Measurements from ENCODE around the gene GALC.
A peak's percentile ranks its signal among the peaks of the same experiment; 100 is the strongest.

GALC gene

DNA sequence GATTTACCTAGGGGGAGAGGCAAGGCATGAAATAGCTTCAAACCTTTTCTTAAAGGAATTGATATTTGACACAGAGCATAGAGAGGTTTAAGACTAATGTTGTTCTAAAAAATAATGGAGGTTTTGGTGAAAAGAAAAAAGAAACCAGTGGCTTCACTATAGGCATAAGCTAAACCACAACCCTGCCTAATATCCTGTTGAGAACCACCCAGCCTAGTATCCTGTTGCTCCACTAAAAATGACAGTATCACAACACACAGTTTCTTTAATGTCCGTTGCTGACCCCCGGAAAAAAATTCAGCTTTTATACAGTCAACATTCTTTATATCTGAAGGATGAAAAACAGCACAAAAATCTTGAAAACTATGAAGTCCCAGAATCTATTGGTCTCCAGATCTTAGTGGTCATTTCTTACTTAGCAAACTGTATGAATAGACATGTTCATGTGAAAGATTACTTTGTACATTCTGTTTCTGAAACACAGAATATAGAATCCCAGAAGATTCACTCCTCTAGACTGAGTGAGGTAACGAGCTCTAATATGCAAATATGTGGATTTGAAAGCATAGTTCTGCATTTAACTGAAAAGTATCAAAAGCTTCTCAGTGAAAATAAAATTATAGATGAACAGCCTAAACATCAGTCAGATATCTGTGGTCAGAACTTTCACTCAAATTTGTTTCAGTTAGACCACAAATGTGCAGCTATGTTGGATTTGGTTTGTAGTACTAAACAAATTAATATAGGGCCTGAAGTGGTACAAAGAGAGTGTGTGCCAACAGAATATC is 40.5 kb downstream of the GALC start:
- H3K36me3 Mint-ChIP-seq (ENCODE audit: low read depth), result peaks cover 24% of the 10 kb centered on the region
- peaks cover 34% of the 10 kb centered on the region for H3K4me1 Mint-ChIP-seq (ENCODE audit: low read depth)
- no peaks in the 10 kb centered on the region for H3K9me3 Mint-ChIP-seq
- no peak for DNase-seq
- H3K27ac Mint-ChIP-seq, result peak overlapping the region; percentile 85
- no peaks in the 10 kb centered on the region for H3K27me3 Mint-ChIP-seq
- peak overlapping the region; percentile 24 for H3K4me3 Mint-ChIP-seq

DNA sequence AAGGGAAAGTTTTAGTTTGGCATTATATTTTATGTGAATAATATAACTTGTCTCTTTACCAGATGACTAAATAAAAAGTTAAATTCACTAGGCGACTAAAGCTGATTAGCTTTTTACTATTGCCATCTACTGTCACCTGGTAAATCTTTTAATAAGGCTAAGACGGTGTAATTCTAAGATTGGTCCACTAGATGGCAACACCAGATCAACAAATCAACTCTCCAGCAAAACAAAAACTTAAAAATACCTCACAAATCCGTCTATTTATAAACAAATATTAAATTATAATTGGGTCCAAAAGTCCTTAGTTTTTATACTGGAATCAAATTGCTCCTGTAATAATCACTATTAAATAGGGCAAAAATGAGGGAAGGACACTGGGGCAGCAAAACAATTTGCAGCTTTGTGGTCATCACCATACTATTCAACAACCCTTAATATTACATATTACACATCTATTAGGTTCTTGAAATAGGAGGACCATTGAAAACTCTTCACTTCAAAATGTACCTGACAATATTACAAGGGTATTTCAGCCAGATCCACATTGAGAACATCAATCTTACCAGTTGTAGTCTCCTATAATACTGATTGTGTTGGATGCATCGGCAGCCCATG is 47.9 kb downstream of the GALC start:
- no peaks in the 10 kb centered on the region for H3K9me3 Mint-ChIP-seq
- no peak for DNase-seq
- H3K4me3 Mint-ChIP-seq, result no peak overlapping the region
- H3K36me3 Mint-ChIP-seq (ENCODE audit: low read depth), result peaks cover 69% of the 10 kb centered on the region
- H3K27ac Mint-ChIP-seq, result no peak overlapping the region
- H3K4me1 Mint-ChIP-seq (ENCODE audit: low read depth), result no peaks in the 10 kb centered on the region
- H3K27me3 Mint-ChIP-seq, result no peaks in the 10 kb centered on the region

DNA sequence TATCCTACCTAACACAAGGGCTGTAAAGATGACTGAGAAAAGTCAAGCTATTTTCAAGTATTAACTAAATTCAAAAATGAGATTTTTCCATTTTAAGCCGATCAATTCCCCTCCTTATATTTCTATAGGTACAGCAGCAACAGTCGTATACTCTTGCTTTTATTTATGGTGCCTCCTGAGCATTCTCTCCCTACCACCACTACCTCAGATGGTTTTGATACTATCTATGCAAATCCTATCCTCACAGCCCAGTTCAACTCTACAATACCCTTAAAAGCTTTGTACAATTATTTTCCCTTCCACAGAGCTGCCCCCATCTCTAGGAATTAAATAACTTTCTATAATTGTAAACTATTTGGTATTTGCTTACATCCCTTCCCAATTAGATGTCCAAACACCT is 52.1 kb downstream of the GALC start:
- no peak for DNase-seq
- Mint-ChIP-seq H3K4me3 (no peak overlapping the region), H3K9me3 (no peaks in the 10 kb centered on the region), H3K36me3 (ENCODE audit: low read depth) (peaks cover 63% of the 10 kb centered on the region), H3K27ac (no peak overlapping the region), H3K4me1 (ENCODE audit: low read depth) (no peaks in the 10 kb centered on the region), H3K27me3 (no peaks in the 10 kb centered on the region)

DNA sequence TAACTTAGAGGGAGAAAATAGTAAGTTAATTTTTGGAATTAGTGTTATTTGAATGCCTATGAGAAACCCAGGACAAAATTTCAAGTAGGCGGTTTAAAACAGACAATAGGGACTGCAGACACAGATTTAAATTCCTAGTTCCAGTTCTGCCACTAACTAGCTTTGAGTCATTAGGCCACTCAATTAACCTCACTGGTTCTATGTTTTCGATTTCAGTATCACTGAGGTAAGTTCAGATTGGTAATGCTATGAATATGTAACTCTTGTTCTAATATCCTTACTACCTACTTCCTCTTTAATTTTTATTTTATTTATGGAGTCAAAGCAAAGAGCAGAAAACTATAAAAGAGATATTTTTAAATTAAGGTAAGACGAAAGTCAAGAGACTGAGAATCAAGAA is 52.6 kb downstream of the GALC start:
- no peak for DNase-seq
- H3K4me1 Mint-ChIP-seq (ENCODE audit: low read depth), result no peaks in the 10 kb centered on the region
- no peaks in the 10 kb centered on the region for H3K27me3 Mint-ChIP-seq
- H3K36me3 Mint-ChIP-seq (ENCODE audit: low read depth), result peaks cover 59% of the 10 kb centered on the region
- no peaks in the 10 kb centered on the region for H3K9me3 Mint-ChIP-seq
- H3K4me3 Mint-ChIP-seq, result no peak overlapping the region
- no peak overlapping the region for H3K27ac Mint-ChIP-seq

DNA sequence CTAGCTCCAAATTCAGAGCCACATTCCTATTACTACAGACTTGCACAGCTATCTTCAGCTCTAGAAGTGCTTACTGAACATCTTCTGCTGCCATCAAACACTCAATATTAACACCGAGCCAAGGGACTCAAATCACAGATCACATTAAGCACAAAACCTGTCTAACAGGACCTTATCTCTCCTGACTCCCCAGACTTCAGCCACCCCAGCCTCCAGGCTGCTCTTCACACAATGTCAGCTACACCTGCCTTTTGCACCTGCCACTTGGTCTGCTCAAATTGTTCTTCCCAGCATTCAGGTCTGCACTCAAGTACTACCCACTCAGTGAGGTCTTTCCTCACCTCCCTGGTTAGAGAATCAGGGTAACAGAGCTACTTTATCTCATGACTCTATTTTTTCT is 57.1 kb downstream of the GALC start:
- peaks cover 6% of the 10 kb centered on the region for H3K9me3 Mint-ChIP-seq
- no peak for DNase-seq
- H3K4me3 Mint-ChIP-seq, result no peak overlapping the region
- no peak overlapping the region for H3K27ac Mint-ChIP-seq
- no peaks in the 10 kb centered on the region for H3K27me3 Mint-ChIP-seq
- H3K4me1 Mint-ChIP-seq (ENCODE audit: low read depth), result no peaks in the 10 kb centered on the region
- H3K36me3 Mint-ChIP-seq (ENCODE audit: low read depth), result peaks cover 61% of the 10 kb centered on the region

DNA sequence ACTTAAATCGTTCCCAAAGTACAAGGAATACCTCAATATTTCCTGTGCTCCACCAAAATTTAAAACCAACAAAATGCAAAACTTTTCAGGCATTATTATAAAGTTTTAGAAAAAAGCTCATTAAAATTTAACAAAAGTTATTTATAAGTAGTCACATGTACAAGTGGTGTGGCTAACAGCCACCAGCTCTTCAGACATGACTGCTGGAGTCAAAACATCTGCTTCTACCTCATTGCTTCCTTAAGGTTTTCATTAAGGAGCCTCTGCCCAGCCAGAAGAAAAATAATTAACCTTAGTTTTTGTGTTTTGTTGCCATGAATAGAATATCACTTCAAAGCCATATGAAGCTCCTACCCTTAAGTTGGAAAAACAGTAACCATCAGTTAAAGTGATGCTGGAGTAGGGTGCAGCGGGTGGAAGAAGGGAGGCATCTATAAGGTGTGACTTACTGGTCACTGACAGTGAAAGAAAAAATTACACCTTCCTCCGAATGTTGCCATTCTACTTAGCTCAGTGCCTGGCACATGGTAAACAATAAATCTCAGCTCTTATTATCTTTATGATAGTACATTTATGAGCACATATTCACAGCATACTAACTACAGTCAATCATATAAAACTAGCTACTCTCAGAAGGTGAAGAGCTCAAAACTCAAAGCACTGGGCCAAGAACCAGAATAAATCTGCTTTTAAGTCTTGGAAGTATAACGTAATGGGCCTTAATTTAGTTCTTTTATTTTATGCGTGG is 57.7 kb downstream of the GALC start:
- Mint-ChIP-seq H3K4me1 (ENCODE audit: low read depth) (no peaks in the 10 kb centered on the region), H3K27me3 (no peaks in the 10 kb centered on the region), H3K27ac (no peak overlapping the region), H3K4me3 (no peak overlapping the region), H3K36me3 (ENCODE audit: low read depth) (peaks cover 63% of the 10 kb centered on the region), H3K9me3 (peaks cover 6% of the 10 kb centered on the region)
- DNase-seq, result no peak

DNA sequence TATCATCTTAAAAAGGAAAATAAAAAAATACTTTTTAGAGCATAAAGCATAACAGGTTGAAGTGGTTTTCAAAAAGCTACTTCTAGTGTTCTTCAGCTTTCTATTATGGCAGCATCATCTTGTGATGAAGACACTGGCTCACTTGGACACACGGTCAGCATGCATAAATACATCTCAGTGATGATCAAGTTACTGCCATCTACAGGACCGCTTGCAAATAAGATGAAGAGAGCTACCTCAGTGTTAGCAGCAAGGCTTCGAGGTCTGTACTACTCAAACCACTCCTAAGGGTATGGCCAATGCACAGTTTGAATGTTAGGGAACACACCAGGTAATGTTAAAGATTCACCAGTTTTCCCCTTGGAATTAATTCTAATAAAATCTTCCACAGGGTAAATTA is 58.8 kb downstream of the GALC start:
- Mint-ChIP-seq H3K36me3 (ENCODE audit: low read depth) (peaks cover 65% of the 10 kb centered on the region), H3K4me3 (no peak overlapping the region), H3K27me3 (no peaks in the 10 kb centered on the region), H3K27ac (no peak overlapping the region), H3K4me1 (ENCODE audit: low read depth) (no peaks in the 10 kb centered on the region), H3K9me3 (peaks cover 6% of the 10 kb centered on the region)
- no peak for DNase-seq

DNA sequence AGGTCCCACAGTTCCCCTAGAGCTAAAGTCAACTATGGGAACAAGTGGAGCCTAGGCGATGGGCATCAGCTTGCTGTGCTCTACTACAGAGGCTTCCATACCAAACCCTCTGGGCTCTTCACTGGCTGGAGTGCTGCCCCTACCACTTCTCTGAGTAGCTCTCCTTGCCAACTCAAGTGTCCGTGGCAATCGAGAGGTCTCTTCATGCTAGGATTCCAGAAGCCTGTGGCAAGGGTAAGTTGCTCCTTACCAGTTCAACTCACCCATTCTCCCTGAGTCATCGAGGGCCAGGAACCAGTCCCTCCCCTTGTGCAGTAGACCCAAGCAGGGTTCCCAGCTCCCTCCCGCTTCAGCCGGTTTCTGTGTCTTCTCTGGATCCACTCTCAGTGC is 76.1 kb downstream of the GALC start:
- Mint-ChIP-seq H3K4me3 (no peak overlapping the region), H3K36me3 (ENCODE audit: low read depth) (no peaks in the 10 kb centered on the region), H3K9me3 (peaks cover 28% of the 10 kb centered on the region), H3K4me1 (ENCODE audit: low read depth) (no peaks in the 10 kb centered on the region), H3K27me3 (peaks cover 18% of the 10 kb centered on the region), H3K27ac (no peak overlapping the region)
- no peak for DNase-seq

DNA sequence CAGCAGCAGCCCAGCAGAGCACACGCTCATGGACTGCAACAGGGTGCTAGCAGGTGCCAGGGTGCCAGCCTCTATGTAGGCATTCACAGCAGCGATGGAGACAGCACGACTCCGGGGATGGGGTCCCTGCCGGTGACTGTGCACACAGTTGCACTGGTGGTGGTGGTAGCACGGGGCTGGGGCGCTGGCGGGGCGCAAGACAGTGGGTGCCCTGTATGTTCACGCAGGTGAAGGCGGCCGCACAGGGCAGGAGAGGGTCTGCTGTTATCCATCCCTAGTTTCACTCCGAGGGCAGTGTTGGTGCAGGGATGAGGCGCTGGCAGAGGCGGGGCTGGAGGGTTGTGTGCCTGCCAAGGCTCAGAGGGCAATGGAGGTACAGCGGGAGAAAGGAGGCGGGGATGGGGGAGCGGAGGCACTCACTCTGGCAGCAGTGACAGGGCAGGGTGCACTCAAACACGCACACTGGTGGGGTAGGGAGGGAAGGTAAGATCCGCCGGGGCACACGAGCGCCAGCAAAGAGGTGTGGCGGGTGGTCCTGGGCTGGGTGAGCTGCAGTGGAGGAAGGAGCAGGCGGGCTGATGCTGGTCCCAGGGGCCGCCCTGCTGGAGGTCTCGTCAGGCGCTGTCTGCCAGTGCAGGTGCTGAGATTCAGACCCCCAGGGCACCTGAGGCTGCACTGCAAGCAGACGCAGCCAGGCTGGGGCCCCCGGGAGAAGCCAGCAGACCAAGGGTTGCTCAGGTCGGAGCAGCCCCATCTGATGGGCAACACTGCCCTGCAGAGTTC is 76.7 kb downstream of the GALC start:
- Mint-ChIP-seq H3K27me3 (peaks cover 18% of the 10 kb centered on the region), H3K27ac (no peak overlapping the region), H3K9me3 (peaks cover 34% of the 10 kb centered on the region), H3K4me1 (ENCODE audit: low read depth) (no peaks in the 10 kb centered on the region), H3K4me3 (no peak overlapping the region), H3K36me3 (ENCODE audit: low read depth) (no peaks in the 10 kb centered on the region)
- no peak for DNase-seq

DNA sequence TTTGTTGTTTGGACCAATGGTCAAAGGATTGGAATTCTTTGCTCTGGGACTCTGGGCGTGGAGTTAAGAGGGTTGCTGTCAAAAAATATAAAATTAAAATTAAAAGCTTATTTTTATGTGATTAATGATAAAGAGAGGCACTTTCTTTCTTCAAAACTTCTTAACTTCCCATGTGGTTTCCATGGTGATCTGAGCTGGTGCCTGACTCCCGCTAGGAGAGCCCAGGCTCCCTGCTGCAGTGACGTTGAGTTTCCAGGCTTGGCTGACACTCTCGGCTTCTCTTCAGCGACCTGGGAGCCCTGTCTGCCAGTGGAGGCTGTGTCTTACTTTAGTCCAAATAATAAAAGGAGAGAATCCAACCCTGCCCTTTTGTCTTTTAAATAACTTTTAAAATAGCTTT is 84.4 kb downstream of the GALC start:
- Mint-ChIP-seq H3K36me3 (ENCODE audit: low read depth) (no peaks in the 10 kb centered on the region), H3K4me1 (ENCODE audit: low read depth) (no peaks in the 10 kb centered on the region), H3K9me3 (peaks cover 28% of the 10 kb centered on the region), H3K27ac (no peak overlapping the region), H3K4me3 (no peak overlapping the region), H3K27me3 (peaks cover 18% of the 10 kb centered on the region)
- DNase-seq, result no peak

DNA sequence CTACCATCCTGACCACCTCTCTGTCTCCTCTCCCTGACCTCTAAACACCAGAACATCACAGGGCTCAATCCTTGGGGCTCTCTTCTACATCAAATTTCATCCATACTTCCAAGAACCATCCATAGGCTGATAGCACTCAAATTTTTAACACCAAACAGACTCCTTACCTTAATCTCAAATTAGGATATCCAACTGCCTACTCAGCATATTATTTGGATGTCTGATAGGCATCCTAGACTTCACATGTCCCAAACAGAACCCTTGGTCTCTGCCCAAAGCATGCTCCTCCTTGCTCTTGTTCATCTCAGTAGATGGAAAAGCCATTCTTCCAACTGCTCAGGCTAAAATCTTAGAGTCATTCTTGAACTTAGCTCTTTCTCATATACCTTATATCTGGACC is 91.3 kb downstream of the GALC start:
- H3K27me3 Mint-ChIP-seq, result peaks cover 23% of the 10 kb centered on the region
- no peak for DNase-seq
- no peak overlapping the region for H3K4me3 Mint-ChIP-seq
- no peaks in the 10 kb centered on the region for H3K4me1 Mint-ChIP-seq (ENCODE audit: low read depth)
- no peaks in the 10 kb centered on the region for H3K9me3 Mint-ChIP-seq
- H3K27ac Mint-ChIP-seq, result no peak overlapping the region
- no peaks in the 10 kb centered on the region for H3K36me3 Mint-ChIP-seq (ENCODE audit: low read depth)

DNA sequence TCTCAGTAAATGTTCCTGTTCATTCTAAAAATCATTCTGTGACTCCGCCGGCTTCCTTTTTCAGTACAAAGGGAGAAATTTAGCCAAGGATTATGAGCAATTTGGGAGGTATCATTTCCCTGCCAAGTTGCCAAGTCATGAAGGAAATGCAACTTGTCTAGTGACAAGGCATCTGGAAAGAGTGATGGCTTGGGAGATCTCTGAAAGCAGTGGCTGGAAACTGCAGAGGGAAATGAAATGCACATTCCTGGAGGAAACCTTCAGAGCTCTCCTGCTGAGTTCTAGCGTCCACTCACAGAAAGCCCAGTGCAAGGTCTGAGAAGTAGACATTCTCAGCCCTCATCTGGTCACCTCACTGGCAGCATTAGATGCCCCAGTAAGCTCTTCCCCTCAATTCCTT is 91.7 kb downstream of the GALC start:
- Mint-ChIP-seq H3K36me3 (ENCODE audit: low read depth) (no peaks in the 10 kb centered on the region), H3K9me3 (no peaks in the 10 kb centered on the region), H3K4me1 (ENCODE audit: low read depth) (no peaks in the 10 kb centered on the region), H3K27ac (no peak overlapping the region), H3K4me3 (no peak overlapping the region), H3K27me3 (peaks cover 26% of the 10 kb centered on the region)
- DNase-seq, result no peak

DNA sequence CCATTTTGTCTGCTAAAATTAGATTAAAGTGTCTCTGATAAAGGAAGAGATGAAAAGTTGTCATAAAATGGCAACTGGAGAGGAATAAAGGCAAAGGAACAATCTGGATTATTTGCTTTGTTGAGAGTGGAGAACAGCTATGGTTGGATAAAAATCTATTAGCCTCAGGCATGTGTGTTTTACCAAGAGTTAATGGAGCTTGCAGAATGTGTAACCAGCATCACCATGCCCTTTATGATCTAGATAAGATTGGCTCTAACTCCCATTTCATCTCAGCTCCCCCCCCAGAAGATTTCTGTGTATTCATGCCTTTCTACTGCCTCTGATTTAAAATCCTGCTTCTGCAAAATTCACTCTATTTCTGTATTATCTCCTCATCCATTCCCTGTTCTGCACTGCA is 93.8 kb downstream of the GALC start:
- no peaks in the 10 kb centered on the region for H3K36me3 Mint-ChIP-seq (ENCODE audit: low read depth)

DNA sequence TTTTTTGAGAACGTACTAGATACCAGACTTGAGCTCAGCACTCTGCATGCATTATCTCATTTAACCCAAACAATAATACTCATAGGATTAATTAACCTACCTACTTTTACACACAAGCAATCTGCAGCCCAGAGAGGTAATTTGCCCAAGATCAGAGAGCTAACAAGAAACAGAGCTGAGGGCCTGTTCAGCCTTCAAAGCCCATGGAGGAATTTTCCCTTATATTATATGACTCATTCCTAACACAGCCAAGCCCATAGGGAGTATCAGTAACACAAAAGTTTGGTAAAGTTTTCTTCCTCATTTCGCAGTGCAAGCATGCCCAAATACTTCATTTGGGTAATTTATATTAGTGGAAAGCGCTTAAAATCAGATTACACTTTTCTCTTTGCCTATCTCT is 94.7 kb downstream of the GALC start:
- no peaks in the 10 kb centered on the region for H3K4me1 Mint-ChIP-seq (ENCODE audit: low read depth)
- no peak overlapping the region for H3K27ac Mint-ChIP-seq
- no peaks in the 10 kb centered on the region for H3K9me3 Mint-ChIP-seq
- H3K4me3 Mint-ChIP-seq, result no peak overlapping the region
- H3K27me3 Mint-ChIP-seq, result peaks cover 13% of the 10 kb centered on the region
- no peak for DNase-seq
- H3K36me3 Mint-ChIP-seq (ENCODE audit: low read depth), result no peaks in the 10 kb centered on the region

More for the DNA sequence above, 93.8 kb downstream of the GALC start:
- H3K4me3 Mint-ChIP-seq, result no peak overlapping the region
- no peaks in the 10 kb centered on the region for H3K9me3 Mint-ChIP-seq
- no peak overlapping the region for H3K27ac Mint-ChIP-seq
- no peaks in the 10 kb centered on the region for H3K4me1 Mint-ChIP-seq (ENCODE audit: low read depth)
- H3K27me3 Mint-ChIP-seq, result peaks cover 19% of the 10 kb centered on the region
- no peak for DNase-seq
